LHCN-M2 (cell line): ENCODE measurements around the gene PLEKHH2. TPM values are rescaled to one million over a fixed set of nuclear protein-coding genes. Genes with fewer than 3 reads are reported as not detected.
A peak's percentile ranks its signal among the peaks of the same experiment; 100 is the strongest.

Source experiments
- DNase-seq: peaks from one replicate; pipeline ENCODE4 v3.0.0-alpha.2; 2012; ENCODE audit warnings: low read depth
- total RNA-seq: library from RNA; depleted of rRNA; stranded (reverse); fragments of >200 nt; gene quantifications from 2 replicates; pipeline ENCODE4 v1.2.3, GENCODE V29; 2014

PLEKHH2 gene
- total RNA-seq, 1 experiment from 2014 or later: 1.1 TPM

DNA sequence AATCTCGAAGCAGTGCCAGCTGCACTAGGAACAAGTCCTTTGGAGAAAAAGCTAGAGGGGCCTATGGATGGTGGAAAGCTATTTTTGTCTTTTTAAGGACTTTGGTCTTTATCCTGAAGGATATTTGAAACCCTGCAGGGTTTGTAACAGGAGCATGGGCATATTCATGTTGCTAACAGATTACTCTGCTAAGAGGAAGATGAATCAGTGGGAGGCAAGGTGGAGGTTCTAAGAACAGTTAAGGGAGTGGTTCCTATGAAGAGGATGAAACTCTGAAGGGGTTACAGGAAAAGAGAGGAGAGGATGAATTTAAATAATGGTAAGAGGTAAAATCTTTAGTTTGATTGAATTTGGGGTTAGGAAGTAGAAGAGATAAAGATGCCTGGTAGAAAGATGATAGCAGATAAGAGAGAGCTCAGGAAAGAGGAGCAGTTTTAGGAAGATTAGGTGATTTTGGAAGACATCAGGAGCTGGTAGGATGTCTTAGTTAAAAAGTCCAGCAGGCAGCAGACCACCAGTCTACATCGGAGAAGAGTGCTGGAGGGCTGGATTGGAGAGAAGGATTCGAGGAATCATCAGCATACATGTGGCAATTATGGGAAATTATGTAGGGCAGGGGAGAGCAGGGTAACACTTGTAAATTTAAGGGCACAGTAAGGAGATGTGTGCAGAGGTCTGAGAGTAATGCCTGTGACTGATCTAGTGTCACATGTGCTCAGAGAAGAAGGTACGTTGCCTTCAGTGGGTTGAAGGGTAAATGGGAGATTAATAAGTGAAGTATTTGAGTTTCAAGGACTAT is 78.4 kb downstream of the PLEKHH2 start:
- DNase-seq: no peak

DNA sequence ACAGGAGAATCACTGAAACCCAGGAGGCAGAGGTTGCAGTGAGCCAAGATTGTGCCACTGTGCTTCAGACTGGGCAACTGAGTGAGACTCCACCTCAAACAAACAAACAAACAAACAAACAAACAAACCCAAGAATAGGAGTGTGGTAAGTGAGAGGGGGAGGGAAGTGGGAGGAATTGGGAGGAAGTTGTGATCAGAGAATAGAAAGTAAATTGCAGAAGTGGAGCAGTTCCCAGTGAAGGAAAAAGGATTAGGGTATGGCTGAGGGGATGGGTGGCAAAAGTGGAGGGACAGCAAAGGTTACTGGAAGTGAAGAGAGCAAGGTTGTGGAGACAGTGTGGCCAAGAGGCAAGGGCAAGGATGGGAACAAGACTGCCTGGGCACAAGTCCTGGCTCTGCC is 80.3 kb downstream of the PLEKHH2 start:
- DNase-seq: no peak

DNA sequence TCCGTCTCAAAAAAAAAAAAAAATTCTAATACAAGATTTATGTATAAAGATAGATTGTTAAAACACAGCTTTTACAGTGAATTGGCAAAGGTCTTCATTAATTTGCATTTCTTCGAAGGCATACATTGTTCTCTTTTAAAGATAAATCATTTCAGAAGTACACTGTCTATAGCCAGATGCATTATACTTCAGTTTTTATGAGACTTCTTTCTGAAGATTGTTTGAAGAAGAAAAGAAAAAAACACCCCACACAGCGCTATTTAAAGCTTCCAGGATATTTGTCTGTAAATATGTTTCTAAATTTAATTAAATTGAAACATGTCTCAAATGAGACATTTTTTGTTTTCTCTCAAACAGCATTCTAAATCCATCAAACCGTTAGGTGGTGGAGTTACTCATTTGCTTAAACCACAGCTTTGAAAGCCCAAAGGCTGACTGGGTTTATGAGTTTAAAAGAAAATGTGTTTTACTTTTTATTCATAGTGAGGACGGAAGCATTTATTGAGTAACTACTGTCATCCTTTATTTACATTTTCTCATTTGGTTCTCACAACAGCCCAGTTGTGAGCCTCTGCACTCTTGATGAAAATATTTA is 81.6 kb downstream of the PLEKHH2 start:
- DNase-seq: peak; percentile 12

DNA sequence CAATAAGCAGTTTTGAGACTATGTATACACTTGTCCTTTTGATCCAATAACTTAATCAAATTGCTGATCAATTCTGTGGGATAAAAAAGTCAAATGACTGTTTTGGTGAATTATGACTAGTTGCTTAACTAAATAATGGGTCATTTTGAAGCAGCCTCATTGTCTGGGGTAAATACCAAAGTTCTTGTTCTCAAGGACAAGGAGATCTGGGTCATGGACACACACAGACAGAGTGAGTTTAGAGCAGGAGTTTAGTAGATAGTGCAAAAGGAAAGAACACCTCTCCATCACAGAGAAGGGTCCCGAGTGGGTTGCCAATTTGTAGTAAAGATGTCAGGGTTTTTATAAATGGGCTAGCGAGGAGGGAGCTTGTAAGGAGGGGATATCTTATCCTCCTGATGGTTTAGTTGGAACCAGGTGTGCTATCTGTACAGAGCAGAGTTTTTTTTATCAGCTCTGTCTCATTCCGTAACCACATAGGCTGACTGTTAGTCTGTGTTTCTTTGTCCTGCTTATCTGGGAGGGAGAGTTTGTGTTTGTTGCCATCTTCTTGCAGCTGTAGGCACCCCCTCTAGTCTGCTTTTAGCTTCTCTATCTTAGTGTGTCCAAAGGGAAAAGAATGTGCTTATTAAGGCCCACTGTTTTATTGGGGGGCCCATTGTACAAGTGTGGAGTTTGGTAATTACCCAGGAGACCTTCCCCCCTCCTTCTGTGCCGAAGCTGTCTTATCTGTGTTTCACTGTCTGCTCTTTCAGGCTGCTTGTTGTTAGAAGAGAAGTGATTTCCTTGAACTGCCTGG is 87.9 kb downstream of the PLEKHH2 start:
- no peak for DNase-seq

DNA sequence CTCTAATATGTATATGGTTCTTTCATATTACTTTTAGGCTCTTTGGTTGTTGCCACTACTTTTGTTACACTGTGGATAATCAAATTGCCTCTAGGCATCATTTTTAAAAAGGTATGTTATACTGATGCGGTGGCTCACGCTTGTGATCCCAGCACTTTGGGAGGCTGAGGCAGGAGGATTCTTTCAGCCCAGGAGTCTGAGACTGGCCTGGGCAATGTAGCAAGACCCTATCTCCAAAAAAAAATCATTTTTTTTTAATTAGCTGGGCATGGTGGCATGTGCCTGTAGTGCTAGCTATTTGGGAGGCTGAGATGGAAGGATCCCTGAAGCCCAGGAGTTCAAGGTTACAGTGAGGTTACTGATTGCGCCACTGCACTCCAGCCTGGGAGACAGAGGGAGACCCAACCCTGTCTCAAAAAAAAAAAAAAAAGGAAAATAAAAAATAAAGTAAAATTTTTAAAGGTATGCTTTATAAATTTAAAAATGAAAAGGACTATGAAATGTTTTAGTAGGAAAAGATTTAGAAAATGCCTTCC is 88.7 kb downstream of the PLEKHH2 start:
- DNase-seq: no peak

DNA sequence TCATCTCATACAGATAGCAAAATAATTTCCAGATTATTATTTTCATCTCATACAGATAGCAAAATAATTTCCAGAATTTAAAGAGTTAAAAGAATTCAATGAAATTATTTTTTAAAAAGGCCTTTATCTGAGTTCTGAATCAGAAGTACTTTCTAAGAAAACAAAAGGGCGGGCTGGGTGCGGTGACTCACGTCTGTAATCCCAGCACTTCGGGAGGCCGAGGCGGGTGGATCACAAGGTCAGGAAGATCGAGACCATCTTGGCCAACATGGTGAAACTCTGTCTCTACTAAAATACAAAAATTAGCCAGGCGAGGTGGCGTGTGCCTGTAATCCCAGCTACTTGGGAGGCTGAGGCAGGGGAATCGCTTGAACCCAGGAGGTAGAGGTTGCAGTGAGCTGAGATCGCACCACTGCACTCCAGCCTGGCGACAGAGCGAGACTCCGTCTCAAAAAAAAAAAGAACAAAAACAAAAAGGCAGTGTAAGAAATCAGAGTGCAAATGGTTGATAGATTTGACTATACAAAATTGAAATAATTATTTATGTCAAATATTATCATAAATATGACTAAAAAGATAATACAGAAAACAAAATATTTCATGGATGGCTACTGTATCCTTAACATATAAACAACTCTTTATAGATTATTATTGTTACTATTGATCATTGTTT is 90.0 kb downstream of the PLEKHH2 start:
- peak; percentile 54 for DNase-seq

DNA sequence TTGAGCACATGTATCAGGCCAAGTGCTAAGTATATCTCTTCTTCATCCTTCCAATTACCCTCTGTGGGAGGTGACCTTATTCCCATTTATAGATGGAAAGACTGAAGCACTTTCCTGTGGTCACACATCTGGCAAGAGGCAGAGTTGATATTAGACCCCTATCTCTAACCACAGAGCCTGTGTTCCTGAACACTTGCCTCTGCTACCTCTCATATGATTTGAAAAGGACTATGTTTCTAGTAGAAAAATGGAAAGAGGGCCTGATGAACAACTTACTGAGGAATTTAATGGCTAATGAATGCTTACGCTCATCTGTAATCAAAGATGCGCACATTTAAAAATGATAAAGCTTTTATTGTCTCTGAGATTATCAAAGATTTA is 90.6 kb downstream of the PLEKHH2 start:
- DNase-seq: no peak

DNA sequence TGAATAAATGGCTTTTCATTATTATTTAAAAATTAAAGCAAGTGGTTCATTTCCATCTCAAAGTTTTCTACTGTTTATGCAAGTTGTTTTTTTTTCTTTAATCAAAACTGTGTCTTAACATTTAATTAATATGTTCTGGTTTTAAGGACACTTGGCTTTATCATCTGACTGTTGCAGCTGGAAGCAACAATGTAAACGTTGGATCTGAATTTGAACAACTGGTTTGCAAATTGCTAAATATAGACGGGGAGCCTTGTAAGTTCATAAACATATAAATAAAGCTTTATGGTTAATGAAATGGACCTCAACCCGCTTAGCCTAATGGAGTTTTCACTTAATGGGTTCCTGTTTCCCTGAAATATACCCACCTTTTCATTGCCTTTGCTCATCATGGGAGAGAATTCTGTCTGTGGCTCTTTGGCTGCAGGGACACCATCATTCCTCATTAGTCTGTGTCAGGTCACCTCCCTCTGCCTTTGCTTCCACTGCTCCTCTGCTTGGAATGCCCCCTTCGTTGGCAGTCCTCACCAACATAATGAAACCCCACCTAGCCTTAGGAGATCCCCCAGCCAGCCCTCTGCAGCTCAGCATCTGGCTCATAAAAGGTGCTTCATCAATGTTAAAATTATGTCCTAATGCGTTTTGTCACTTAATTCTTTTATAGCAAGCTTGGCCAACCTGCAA is 92.6 kb downstream of the PLEKHH2 start:
- DNase-seq: no peak

DNA sequence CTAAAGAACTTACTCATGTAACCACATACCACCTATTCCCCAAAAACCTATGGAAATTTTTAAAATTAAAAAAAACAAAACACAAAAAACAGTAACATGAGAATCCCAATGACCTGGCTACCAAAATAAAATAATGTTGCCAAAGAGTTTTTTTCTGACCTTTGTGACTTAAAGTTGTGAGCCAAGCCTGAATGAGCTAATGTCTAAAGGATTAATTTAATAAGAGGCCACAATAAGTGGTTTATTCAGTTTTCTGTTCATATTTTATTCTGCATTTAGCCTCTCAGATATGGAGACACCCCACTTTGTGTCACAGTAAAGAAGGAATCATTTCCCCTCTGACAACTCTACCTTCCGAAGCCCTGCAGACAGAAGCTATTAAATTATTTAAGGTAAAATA is 94.2 kb downstream of the PLEKHH2 start:
- no peak for DNase-seq

DNA sequence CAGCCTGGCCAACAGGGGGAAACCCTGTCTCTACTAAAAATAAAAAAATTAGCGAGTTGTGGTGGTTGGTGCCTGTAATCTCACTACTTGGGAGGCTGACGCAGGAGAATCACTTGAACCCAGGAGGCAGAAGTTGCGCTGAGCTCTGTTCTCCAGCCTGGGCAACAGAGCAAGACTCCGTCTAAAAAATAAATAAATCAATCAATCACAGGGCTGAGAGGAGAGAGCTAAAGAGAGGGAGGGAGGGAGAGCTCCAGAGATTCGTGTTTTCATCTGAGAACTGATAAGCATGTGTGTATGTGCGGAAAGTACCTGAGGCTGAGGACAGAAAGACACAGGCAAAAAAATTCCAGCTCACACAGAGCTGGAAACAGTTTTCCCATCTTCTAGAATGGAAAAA is 99.6 kb downstream of the PLEKHH2 start:
- no peak for DNase-seq

DNA sequence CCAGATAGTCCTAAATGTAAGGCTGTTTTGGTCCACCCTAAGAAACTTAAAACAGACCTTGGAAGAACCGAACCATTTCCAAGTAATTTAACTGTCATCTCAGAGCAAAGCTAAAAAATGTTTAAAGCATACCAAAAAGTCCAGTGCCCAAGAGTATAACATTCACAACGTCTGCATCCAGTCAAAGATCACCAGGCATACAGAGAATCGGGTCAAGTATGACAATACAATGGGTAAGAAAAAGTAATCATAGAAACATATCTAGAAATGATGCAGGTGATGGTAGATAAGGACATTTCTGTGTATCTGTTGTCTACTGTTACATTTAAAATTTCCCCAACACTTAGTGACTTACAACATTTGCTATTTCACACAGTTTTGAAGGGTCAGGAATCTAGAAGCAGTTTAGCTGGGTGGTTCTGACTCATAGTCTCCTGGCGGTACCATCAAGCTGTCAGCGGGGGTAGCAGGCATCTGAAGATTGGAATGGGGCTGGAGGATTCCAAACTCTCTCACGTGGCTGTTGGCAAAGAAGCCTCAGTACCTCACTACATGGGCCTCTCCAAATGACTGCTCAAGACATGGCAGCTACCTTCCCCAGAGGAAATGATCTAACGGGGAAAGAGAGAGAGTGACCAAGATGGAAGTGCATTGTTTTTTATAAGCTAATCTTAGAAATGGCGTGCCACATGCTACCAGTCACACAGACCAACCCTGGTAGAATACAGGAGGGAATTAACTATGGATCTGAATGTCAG is 100.2 kb downstream of the PLEKHH2 start:
- peak; percentile 67 for DNase-seq

DNA sequence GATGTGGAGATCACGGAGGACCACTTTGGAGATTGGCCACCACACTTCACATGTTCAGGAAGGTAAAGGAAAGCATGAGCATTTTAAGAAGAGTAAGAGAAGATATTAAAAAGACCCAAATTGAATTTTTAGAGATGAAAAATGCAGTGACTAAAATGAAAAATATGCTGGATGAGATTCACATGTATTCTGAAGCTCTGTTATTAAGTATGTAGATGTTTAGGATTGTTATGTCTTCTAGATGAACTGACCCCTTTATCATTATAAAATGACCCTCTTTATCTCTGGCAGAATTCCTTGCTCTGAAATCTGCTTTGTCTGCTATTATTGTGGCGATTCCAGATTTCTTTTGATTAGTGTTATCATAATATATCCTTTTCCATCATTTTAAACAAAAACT is 100.8 kb downstream of the PLEKHH2 start:
- no peak for DNase-seq

DNA sequence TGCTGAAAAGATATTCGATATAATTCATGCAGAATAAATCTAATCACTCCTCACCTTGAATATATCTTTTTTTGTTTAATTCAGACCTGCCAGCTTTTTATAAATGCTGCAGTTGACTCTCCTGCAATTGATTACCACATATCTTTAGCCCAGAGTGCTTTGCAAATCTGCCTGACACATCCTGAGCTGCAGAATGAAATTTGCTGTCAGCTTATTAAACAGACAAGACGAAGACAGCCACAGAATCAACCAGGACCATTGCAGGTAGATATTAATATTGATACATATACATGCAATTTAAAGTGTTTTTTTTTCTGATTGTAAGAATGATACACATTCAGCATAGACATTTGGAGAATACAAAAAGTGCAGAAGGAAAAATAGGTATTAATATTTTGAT is 101.2 kb downstream of the PLEKHH2 start:
- DNase-seq: no peak

DNA sequence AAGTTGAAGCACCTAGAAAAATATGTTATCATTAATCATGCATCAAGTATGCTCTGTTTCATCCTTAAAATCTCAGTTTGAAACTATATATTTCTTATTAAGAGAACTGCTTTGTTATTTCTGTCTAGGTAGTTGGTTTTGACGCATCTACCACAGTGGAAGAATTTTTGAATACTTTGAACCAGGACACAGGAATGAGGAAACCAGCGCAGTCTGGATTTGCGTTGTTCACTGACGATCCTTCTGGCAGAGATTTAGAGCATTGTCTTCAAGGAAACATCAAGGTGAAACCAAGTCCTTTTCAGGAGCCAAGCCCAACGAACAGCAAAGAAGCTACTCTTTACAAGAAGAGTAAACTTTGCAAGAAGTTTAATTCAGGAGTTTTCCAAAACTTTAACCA is 106.6 kb downstream of the PLEKHH2 start:
- no peak for DNase-seq

DNA sequence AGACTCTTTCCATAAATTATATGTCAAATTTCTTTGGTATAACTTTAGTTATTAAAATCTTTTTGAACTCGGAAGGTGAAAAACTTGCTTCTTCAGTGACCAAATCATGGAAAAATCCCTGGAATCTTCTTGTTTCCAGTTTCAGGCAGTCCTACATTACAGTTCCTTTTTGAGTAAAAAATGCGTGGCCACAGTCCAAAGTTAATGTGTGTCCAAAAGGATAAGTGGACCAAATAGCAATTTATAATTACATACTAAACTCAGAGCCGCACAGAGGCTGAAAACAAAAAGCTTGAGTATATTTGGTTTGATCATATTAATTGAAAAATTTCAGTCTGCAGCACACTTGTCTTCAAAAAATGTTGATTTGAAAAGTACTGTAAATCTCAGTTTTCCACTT is 108.4 kb downstream of the PLEKHH2 start:
- peak; percentile 39 for DNase-seq

DNA sequence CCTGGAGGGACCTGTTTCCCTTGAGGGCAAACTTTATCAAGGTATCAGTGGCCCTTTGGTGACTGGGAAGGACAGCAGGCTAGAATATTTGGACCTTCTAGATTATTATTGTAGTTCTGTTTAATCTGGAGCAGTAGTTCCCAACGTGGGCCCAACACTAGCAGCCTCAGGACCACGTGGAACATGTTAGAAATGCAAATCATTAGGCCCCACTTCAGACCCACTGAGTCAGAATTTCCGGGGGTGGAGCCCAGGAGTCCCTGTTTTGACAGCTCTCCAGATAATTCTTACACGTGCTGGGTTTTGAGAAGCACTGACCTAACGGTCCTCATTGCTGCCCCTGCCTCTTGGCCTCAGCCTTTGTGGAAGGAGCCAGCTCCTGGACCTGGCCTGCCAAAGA is 111.3 kb downstream of the PLEKHH2 start:
- no peak for DNase-seq

DNA sequence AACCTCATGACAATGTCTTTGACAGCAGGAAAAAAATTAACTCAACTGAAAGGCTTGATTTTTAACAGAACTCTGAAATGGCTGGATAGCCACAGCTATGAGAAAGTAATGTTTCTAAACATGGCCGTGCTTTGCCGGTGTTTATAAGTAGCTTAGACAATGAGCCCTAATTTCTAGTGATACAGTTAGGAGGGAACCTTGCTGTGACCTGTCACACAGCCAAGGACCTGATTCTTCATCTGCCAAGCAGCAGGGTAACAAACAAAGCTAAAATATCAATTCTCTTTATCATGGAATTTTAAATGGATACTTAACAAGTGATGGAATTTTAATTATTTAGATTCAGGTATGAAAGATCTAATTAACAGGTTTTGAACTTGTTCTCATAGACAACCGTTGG is 112.5 kb downstream of the PLEKHH2 start:
- no peak for DNase-seq

DNA sequence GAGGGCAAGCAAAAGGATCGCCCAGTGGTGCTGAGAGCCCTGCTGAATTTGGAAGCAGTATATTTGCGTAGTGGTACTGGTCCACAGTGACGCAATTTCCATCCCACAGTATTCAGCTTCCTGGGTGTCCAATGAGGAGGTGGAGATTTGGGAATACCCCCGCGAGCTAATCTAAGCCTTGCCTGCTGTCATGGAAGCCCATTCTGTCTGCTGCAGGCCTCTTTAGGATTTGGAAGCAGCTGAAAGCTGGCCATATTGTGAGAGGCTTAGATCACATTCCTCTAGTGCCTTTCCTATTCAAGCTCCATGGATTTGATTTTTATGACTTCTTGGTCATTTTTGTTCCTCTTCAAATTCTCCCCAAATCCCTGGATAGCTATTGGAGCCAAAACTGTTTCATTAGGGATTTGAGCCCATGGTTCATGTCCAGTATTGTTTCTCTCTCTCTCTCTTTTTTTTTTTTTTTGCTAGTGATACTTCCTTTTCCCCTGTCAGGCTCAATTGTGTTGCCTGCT is 114.5 kb downstream of the PLEKHH2 start:
- no peak for DNase-seq

DNA sequence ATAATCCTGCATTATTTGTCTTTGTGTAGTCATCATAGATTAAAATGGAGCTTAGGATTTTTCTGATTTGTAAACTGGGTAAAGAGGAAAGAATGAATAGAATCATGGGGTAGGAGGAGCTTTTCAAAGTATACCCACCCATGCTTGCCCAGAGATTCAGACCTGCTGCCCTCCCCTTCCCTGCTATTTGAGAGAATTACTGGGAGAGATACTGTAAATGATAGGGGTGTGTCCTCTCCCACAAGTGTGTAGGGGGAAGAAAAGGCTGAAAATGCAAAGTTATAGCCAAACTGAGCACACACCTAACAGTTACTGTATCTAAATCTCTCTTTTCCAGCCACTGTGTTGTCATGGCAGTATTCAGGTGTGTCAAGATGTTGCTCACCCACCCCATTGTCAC is 115.2 kb downstream of the PLEKHH2 start:
- DNase-seq: no peak

DNA sequence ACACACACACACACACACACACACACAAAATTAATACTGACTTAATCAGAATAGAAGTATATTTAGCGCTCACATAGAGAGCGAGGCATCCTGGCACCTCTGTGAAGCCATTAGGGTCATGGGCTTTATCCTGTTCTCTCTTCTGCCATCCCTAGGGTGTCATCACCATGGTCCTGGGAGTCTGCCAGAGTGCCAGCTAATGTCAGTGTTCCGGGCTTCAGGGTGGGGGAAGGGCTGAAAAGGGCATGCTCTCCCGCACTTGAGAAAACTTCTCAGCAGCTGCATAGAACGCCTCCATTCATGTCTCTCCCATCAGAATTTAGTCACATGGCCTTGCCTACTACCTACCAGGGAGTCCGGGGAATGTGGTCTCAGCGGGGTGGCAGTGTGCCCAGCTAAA is 117.1 kb downstream of the PLEKHH2 start:
- DNase-seq: peak; percentile 81
